ENCODE results near the gene F2RL2.

Gene F2RL2

GRCh38 chr5:76660360-76660759, 37.2 kb upstream of the F2RL2 start:
- 92% methylated on average over 1 of the region's 2 CpGs for WGBS
- H3K18ac ChIP-seq (ENCODE audit: low read depth in 1 of 2, low read length in 2 of 2), result no peak overlapping the region
- H2BK15ac ChIP-seq (ENCODE audit: low read depth, poor library complexity, severe bottlenecking), result no peak overlapping the region
- H2BK120ac ChIP-seq (ENCODE audit: low read depth, low read length), result no peak overlapping the region
- no peak overlapping the region for H3K23ac ChIP-seq (ENCODE audit: low read length in 2 of 2)
- no peak overlapping the region for H4K8ac ChIP-seq (ENCODE audit: low read length)
- H3K79me1 ChIP-seq (replicated peaks; ENCODE audit: low read length, poor library complexity, severe bottlenecking), result no peaks in the 10 kb centered on the region
- H3K36me3 ChIP-seq (ENCODE audit: control insufficient read depth in 1 of 2, insufficient read depth in 2 of 2, low read depth in 1 of 2, low read length in 2 of 2), result no peaks in the 10 kb centered on the region
- H2AFZ ChIP-seq (ENCODE audit: low read depth, low read length), result no peak overlapping the region
- no peak overlapping the region for H3K4me2 ChIP-seq (ENCODE audit: low read length, poor library complexity, severe bottlenecking)
- H3K9me3 ChIP-seq (ENCODE audit: control insufficient read depth, low read length), result no peaks in the 10 kb centered on the region
- no peak overlapping the region for H3K4me3 ChIP-seq (ENCODE audit: insufficient read depth in 1 of 2, low read depth in 1 of 2, low read length in 2 of 2)
- H2AK5ac ChIP-seq (ENCODE audit: low read length, severe bottlenecking), result no peak overlapping the region
- H3K4ac ChIP-seq (ENCODE audit: low read depth in 1 of 2, low read length in 2 of 2), result no peak overlapping the region
- H3K4me1 ChIP-seq (ENCODE audit: control insufficient read depth, insufficient read depth, low read depth, low read length), result peaks cover 4% of the 10 kb centered on the region
- no peak for DNase-seq
- no peak overlapping the region for H4K91ac ChIP-seq (ENCODE audit: low read length)
- no peak overlapping the region for H3K27ac ChIP-seq (ENCODE audit: low read length, poor library complexity, severe bottlenecking)
- H3K27me3 ChIP-seq (ENCODE audit: control insufficient read depth in 1 of 2, insufficient read depth in 1 of 2, low read length in 2 of 2), result no peaks in the 10 kb centered on the region
- no peak overlapping the region for H2BK5ac ChIP-seq (ENCODE audit: low read depth, low read length, poor library complexity, severe bottlenecking)
- H3K14ac ChIP-seq (ENCODE audit: low read length in 2 of 2), result no peak overlapping the region
- no peak overlapping the region for H2BK12ac ChIP-seq (ENCODE audit: low read length in 2 of 2)
- no peak overlapping the region for H3K9ac ChIP-seq (ENCODE audit: low read length)

- H2BK12ac ChIP-seq (ENCODE audit: low read length in 2 of 2), result peak overlapping the region in 1 of 2 experiments; percentile 64
- H2BK120ac ChIP-seq (ENCODE audit: low read depth, low read length), result no peak overlapping the region
- no peaks in the 10 kb centered on the region for H3K79me1 ChIP-seq (replicated peaks; ENCODE audit: low read length, poor library complexity, severe bottlenecking)
- H2AFZ ChIP-seq (ENCODE audit: low read depth, low read length), result no peak overlapping the region
- H3K4ac ChIP-seq (ENCODE audit: low read depth in 1 of 2, low read length in 2 of 2), result no peak overlapping the region
- H4K8ac ChIP-seq (ENCODE audit: low read length), result no peak overlapping the region
- DNase-seq, result no peak
- no peaks in the 10 kb centered on the region for H3K4me1 ChIP-seq (ENCODE audit: control insufficient read depth, insufficient read depth, low read depth, low read length)
- H3K18ac ChIP-seq (ENCODE audit: low read depth in 1 of 2, low read length in 2 of 2), result peak overlapping the region in 1 of 2 experiments; percentile 40
- peak overlapping the region; percentile 95 for H2AK5ac ChIP-seq (ENCODE audit: low read length, severe bottlenecking)
- H3K4me3 ChIP-seq (ENCODE audit: insufficient read depth in 1 of 2, low read depth in 1 of 2, low read length in 2 of 2), result no peak overlapping the region
- no peak overlapping the region for H3K9ac ChIP-seq (ENCODE audit: low read length)
- no peak overlapping the region for H2BK15ac ChIP-seq (ENCODE audit: low read depth, poor library complexity, severe bottlenecking)
- no peak overlapping the region for H4K91ac ChIP-seq (ENCODE audit: low read length)
- H3K36me3 ChIP-seq (ENCODE audit: control insufficient read depth in 1 of 2, insufficient read depth in 2 of 2, low read depth in 1 of 2, low read length in 2 of 2), result no peaks in the 10 kb centered on the region
- no peak overlapping the region for H3K14ac ChIP-seq (ENCODE audit: low read length in 2 of 2)
- H3K27me3 ChIP-seq (ENCODE audit: control insufficient read depth in 1 of 2, insufficient read depth in 1 of 2, low read length in 2 of 2), result no peaks in the 10 kb centered on the region
- no peak overlapping the region for H2BK5ac ChIP-seq (ENCODE audit: low read depth, low read length, poor library complexity, severe bottlenecking)
- H3K9me3 ChIP-seq (ENCODE audit: control insufficient read depth, low read length), result no peaks in the 10 kb centered on the region
- 77% methylated on average over 5 of the region's 6 CpGs for WGBS
- no peak overlapping the region for H3K23ac ChIP-seq (ENCODE audit: low read length in 2 of 2)
- H3K27ac ChIP-seq (ENCODE audit: low read length, poor library complexity, severe bottlenecking), result no peak overlapping the region
- H3K4me2 ChIP-seq (ENCODE audit: low read length, poor library complexity, severe bottlenecking), result no peak overlapping the region
Observed at GRCh38 chr5:76657683-76658311, 34.6 kb upstream of the F2RL2 start.

- Histone ChIP-seq H3K4ac (ENCODE audit: low read depth in 1 of 2, low read length in 2 of 2) (no peak overlapping the region), H4K8ac (ENCODE audit: low read length) (no peak overlapping the region), H4K91ac (ENCODE audit: low read length) (peak overlapping the region; percentile 92), H3K4me3 (ENCODE audit: insufficient read depth in 1 of 2, low read depth in 1 of 2, low read length in 2 of 2) (no peak overlapping the region), H3K18ac (ENCODE audit: low read depth in 1 of 2, low read length in 2 of 2) (no peak overlapping the region), H2BK120ac (ENCODE audit: low read depth, low read length) (no peak overlapping the region), H3K9me3 (ENCODE audit: control insufficient read depth, low read length) (no peaks in the 10 kb centered on the region), H2AK5ac (ENCODE audit: low read length, severe bottlenecking) (no peak overlapping the region), H2BK5ac (ENCODE audit: low read depth, low read length, poor library complexity, severe bottlenecking) (no peak overlapping the region), H3K23ac (ENCODE audit: low read length in 2 of 2) (no peak overlapping the region), H3K79me1 (replicated peaks; ENCODE audit: low read length, poor library complexity, severe bottlenecking) (no peaks in the 10 kb centered on the region), H3K27ac (ENCODE audit: low read length, poor library complexity, severe bottlenecking) (no peak overlapping the region), H3K9ac (ENCODE audit: low read length) (no peak overlapping the region), H3K36me3 (ENCODE audit: control insufficient read depth in 1 of 2, insufficient read depth in 2 of 2, low read depth in 1 of 2, low read length in 2 of 2) (no peaks in the 10 kb centered on the region), H3K4me2 (ENCODE audit: low read length, poor library complexity, severe bottlenecking) (no peak overlapping the region), H2AFZ (ENCODE audit: low read depth, low read length) (no peak overlapping the region), H3K14ac (ENCODE audit: low read length in 2 of 2) (no peak overlapping the region), H3K27me3 (ENCODE audit: control insufficient read depth in 1 of 2, insufficient read depth in 1 of 2, low read length in 2 of 2) (no peaks in the 10 kb centered on the region), H2BK12ac (ENCODE audit: low read length in 2 of 2) (peak overlapping the region in 1 of 2 experiments; percentile 45), H2BK15ac (ENCODE audit: low read depth, poor library complexity, severe bottlenecking) (peak overlapping the region; percentile 23), H3K4me1 (ENCODE audit: control insufficient read depth, insufficient read depth, low read depth, low read length) (no peaks in the 10 kb centered on the region)
- no peak for DNase-seq
- 100% methylated on average over 2 of the region's 3 CpGs for WGBS
Observed at GRCh38 chr5:76657091-76657490, 33.9 kb upstream of the F2RL2 start.

- H3K23ac ChIP-seq (ENCODE audit: low read length in 2 of 2), result no peak overlapping the region
- no peak overlapping the region for H2BK15ac ChIP-seq (ENCODE audit: low read depth, poor library complexity, severe bottlenecking)
- no peak overlapping the region for H2AFZ ChIP-seq (ENCODE audit: low read depth, low read length)
- no peak overlapping the region for H3K4ac ChIP-seq (ENCODE audit: low read depth in 1 of 2, low read length in 2 of 2)
- DNase-seq, result no peak
- no peak overlapping the region for H4K91ac ChIP-seq (ENCODE audit: low read length)
- no peak overlapping the region for H3K27ac ChIP-seq (ENCODE audit: low read length, poor library complexity, severe bottlenecking)
- H3K9me3 ChIP-seq (ENCODE audit: control insufficient read depth, low read length), result peaks cover 21% of the 10 kb centered on the region
- 96% methylated on average over 1 of the region's 3 CpGs for WGBS
- H4K8ac ChIP-seq (ENCODE audit: low read length), result no peak overlapping the region
- H3K9ac ChIP-seq (ENCODE audit: low read length), result no peak overlapping the region
- H2BK120ac ChIP-seq (ENCODE audit: low read depth, low read length), result no peak overlapping the region
- H3K4me3 ChIP-seq (ENCODE audit: insufficient read depth in 1 of 2, low read depth in 1 of 2, low read length in 2 of 2), result no peak overlapping the region
- no peaks in the 10 kb centered on the region for H3K79me1 ChIP-seq (replicated peaks; ENCODE audit: low read length, poor library complexity, severe bottlenecking)
- no peak overlapping the region for H3K18ac ChIP-seq (ENCODE audit: low read depth in 1 of 2, low read length in 2 of 2)
- H3K36me3 ChIP-seq (ENCODE audit: control insufficient read depth in 1 of 2, insufficient read depth in 2 of 2, low read depth in 1 of 2, low read length in 2 of 2), result no peaks in the 10 kb centered on the region
- H3K4me1 ChIP-seq (ENCODE audit: control insufficient read depth, insufficient read depth, low read depth, low read length), result no peaks in the 10 kb centered on the region
- H3K14ac ChIP-seq (ENCODE audit: low read length in 2 of 2), result no peak overlapping the region
- no peak overlapping the region for H2AK5ac ChIP-seq (ENCODE audit: low read length, severe bottlenecking)
- H3K4me2 ChIP-seq (ENCODE audit: low read length, poor library complexity, severe bottlenecking), result no peak overlapping the region
- H3K27me3 ChIP-seq (ENCODE audit: control insufficient read depth in 1 of 2, insufficient read depth in 1 of 2, low read length in 2 of 2), result no peaks in the 10 kb centered on the region
- no peak overlapping the region for H2BK5ac ChIP-seq (ENCODE audit: low read depth, low read length, poor library complexity, severe bottlenecking)
- no peak overlapping the region for H2BK12ac ChIP-seq (ENCODE audit: low read length in 2 of 2)
Observed at GRCh38 chr5:76652809-76653414, 29.7 kb upstream of the F2RL2 start.
